NCI-H1105 (cell line): Measurements from ENCODE around the gene IL20RB.
A peak's percentile ranks its signal among the peaks of the same experiment; 100 is the strongest.

Experiments
- DNase-seq: peaks from one replicate; lab custom pipeline; 2025; lab: John Stamatoyannopoulos, UW

IL20RB gene

GRCh38 chr3:136957751-136958288 lies at the start of gene IL20RB:
Gene IL20RB (plus strand): TSS chr3:136957983. CDS start chr3:136958114, 131 bp downstream.
- no peak for DNase-seq

- DNase-seq: no peak
These were observed 49.5 kb upstream of the IL20RB start for GRCh38 chr3:136908297-136908696.

- peak; percentile 50 for DNase-seq
These were observed 48.6 kb upstream of the IL20RB start for GRCh38 chr3:136909187-136909586.

- no peak for DNase-seq
These were observed 47.1 kb upstream of the IL20RB start for GRCh38 chr3:136910697-136911096.

GRCh38 chr3:136913168-136913567 lies 44.6 kb upstream of the IL20RB start:
- DNase-seq: no peak

GRCh38 chr3:136914739-136915138 lies 43.0 kb upstream of the IL20RB start:
- no peak for DNase-seq

- no peak for DNase-seq
These were observed 41.6 kb upstream of the IL20RB start for GRCh38 chr3:136916223-136916622.

GRCh38 chr3:136919799-136920580 lies 37.8 kb upstream of the IL20RB start:
- no peak for DNase-seq

GRCh38 chr3:136920904-136921611 lies 36.7 kb upstream of the IL20RB start:
- DNase-seq: no peak

GRCh38 chr3:136925425-136926190 lies 32.2 kb upstream of the IL20RB start:
- no peak for DNase-seq

GRCh38 chr3:136928240-136928639 lies 29.5 kb upstream of the IL20RB start:
- DNase-seq: no peak

GRCh38 chr3:136929977-136930670 lies 27.7 kb upstream of the IL20RB start:
- no peak for DNase-seq

GRCh38 chr3:136931606-136932005 lies 26.2 kb upstream of the IL20RB start:
- no peak for DNase-seq

GRCh38 chr3:136932523-136932922 lies 25.3 kb upstream of the IL20RB start:
- DNase-seq: no peak

GRCh38 chr3:136932978-136933772 lies 24.6 kb upstream of the IL20RB start:
- DNase-seq: no peak

- DNase-seq: no peak
These were observed 20.6 kb upstream of the IL20RB start for GRCh38 chr3:136937175-136937574.

GRCh38 chr3:136937851-136938250 lies 19.9 kb upstream of the IL20RB start:
- no peak for DNase-seq

- DNase-seq: no peak
These were observed 19.4 kb upstream of the IL20RB start for GRCh38 chr3:136938334-136938733.

- no peak for DNase-seq
These were observed 18.3 kb upstream of the IL20RB start for GRCh38 chr3:136939489-136939888.

- no peak for DNase-seq
These were observed 15.0 kb upstream of the IL20RB start for GRCh38 chr3:136942803-136943202.

GRCh38 chr3:136943436-136943835 lies 14.3 kb upstream of the IL20RB start:
- DNase-seq: no peak
